GM18498 (cell line): Measurements from ENCODE around the gene FAM53B.

Source experiments
- ATAC-seq: cut with Tn5 transposase; IDR thresholded peaks from one replicate; pipeline ENCODE4 v1.9.1; 2021; ENCODE audit warnings: mild to moderate bottlenecking, moderate library complexity; ENCODE audit not compliant: unreplicated experiment

The FAM53B gene

GRCh38 chr10:124681626-124682552 is 62.3 kb downstream of the FAM53B start:
- ATAC-seq = no peak

GRCh38 chr10:124681091-124681490 is 63.1 kb downstream of the FAM53B start:
- ATAC-seq = no peak

DNA sequence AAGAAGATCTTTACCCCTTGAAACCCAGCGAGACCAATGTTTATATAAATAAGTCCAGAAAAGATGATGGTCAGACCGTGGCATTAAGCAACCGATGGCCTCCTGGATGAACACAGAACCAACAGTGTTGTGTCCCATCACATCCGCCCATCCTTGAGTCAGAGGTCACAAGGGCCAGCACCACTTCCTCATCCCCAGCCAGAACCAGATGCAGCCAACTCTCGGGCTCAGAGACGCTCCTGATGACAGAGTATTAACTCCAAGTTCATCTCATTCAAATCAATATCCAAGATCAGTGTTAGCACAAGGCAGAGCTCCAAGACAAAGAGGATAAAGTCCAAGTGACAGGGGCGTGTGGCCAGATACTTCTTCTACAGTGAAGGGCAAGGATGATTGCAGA is 63.5 kb downstream of the FAM53B start:
- no peak for ATAC-seq

DNA sequence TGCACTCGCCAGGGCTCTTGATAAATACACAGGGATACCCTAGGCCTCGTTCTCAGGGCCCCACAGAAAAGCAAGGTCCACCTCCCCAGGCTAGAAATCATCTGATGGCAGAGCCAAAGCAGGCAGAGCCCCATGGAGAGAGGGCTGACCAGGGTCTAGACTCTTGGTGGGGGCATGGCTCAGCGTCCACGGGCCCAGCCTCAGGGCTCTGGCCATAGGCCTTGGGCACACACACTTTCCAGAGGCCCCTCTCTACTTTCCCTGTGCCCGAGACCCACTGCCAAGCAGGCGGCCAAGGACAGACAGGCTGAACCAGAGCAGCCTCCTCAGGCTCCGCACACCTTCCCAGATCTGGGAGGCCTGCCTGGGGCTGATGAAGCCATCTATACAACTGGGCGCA is 64.8 kb downstream of the FAM53B start:
- no peak for ATAC-seq

DNA sequence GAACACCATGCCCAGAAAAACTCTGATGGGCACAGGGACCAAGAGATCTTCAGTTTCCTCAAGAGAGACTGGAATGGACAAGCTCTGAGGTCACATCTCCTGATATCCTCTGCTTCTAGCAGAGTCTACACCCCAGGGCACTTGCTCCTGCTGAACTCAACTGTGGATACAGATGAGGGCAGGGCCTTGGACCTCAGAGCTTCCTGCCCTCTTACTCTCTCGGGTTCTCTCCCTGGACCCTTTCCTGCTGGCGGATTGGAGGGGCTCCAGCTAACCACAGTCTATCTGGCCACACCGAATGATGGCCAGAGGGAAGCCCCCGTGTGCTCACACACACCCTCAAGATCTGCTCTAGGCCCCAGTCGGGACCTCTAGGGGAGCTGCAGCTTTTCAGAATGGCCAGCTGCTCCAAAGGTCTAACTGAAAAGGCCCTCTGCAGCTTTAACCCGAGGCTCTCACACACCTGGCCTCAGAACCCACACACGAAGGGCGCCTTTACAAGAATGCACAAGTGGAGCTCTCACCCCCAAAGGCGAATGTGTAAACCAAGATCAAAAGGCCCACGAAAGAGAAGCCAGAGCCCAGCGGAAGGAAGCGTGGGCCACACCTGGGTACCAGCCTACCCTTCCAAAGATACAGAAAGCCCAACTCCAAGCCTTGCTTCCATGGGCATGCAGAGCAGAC is 65.5 kb downstream of the FAM53B start:
- ATAC-seq = no peak

GRCh38 chr10:124677749-124678556 is 66.2 kb downstream of the FAM53B start:
- ATAC-seq = no peak

- no peak for ATAC-seq
These were observed 66.9 kb downstream of the FAM53B start for GRCh38 chr10:124677293-124677699.

GRCh38 chr10:124676416-124677062 is 67.6 kb downstream of the FAM53B start:
- no peak for ATAC-seq

DNA sequence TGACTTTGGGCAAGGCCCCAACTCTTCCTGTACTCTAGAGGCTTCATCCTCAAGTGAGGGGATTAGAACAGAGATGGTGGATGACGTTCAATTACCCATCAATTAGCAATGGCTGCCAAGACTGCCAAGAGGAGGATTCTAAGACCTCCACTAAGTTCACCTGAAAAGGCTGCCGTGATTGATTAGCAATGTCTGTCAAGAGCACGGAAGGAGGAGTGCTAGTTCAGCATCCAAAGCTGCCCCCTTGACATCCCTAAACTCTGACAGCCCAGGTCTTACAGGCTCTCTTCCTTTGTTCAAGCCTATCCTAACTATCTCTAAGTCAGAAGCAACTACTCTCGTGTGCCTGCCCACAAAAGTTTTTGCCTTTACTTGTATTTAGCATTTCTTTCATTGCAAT is 68.4 kb downstream of the FAM53B start:
- no peak for ATAC-seq

DNA sequence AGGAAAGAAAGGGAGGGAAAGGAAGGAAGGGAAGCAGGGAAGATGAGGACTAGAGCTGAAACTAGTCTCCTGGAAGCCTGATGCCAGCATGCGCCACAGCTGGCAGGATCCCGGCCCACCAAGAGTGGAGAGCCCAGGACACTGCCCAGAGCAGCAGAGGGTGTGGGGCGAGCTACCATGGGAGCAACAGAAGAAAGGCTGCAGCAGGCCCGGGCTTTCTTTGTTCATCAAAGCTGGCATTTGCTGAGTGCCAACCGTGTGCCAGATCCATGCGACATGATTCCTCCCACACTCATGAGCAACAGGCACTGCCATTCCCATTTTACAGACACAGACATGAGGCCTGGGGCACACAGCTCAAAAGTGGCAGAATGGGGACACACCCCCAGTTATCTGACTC is 68.9 kb downstream of the FAM53B start:
- ATAC-seq = no peak

GRCh38 chr10:124674768-124675222 is 69.4 kb downstream of the FAM53B start:
- no peak for ATAC-seq

GRCh38 chr10:124672181-124672638 is 72.0 kb downstream of the FAM53B start:
- no peak for ATAC-seq

GRCh38 chr10:124671486-124672075 is 72.6 kb downstream of the FAM53B start:
- no peak for ATAC-seq

GRCh38 chr10:124670849-124671248 is 73.3 kb downstream of the FAM53B start:
- no peak for ATAC-seq

GRCh38 chr10:124669824-124670654 is 74.1 kb downstream of the FAM53B start:
- no peak for ATAC-seq

- ATAC-seq = no peak
These were observed 74.9 kb downstream of the FAM53B start for GRCh38 chr10:124669141-124669823.

- ATAC-seq = no peak
These were observed 75.6 kb downstream of the FAM53B start for GRCh38 chr10:124668517-124669051.
